IMR-90 (cell line): ENCODE measurements around the gene XPC. TPM values are rescaled to one million over a fixed set of nuclear protein-coding genes. Genes with fewer than 3 reads are reported as not detected.
"Not testable (repeated sequence)": the region's sequence is repeated elsewhere in the genome, so short reads cannot be mapped to it uniquely, and the experiment has no call there.

Experiments
- ATAC-seq: fragments of 200-7000 bp; cut with Tn5 transposase; 2 replicates; pipeline ENCODE4 v1.9.1; 2020; ENCODE audit warnings: low read depth, mild to moderate bottlenecking, moderate library complexity
- BruUV-seq: library from RNA; stranded (reverse); fragments of 400-500 nt; replicated peaks from 2 replicates; lab custom pipeline; 2021; lab: Mats Ljungman, UMichigan
- CTCF ChIA-PET: fragments of 300-600 bp; formaldehyde crosslinking; extraction: SDS; loops from one replicate; lab custom pipeline; 2021; ENCODE audit warnings: antibody characterized with exemption; lab: Yijun Ruan, JAX
- POLR2A ChIA-PET: fragments of 300-600 bp; sonication (Branson Sonifier 250); formaldehyde crosslinking; loops from one replicate; lab custom pipeline; 2022; ENCODE audit warnings: antibody characterized with exemption; ENCODE audit not compliant: unreplicated experiment; lab: Charles Lee
- DNase-seq: peaks from one replicate; pipeline ENCODE4 v3.0.0; 2013
- H2AFZ ChIP-seq: replicated peaks from 2 replicates; pipeline ENCODE3; 2013; ENCODE audit warnings: low read length, mild to moderate bottlenecking; ENCODE audit not compliant: poor library complexity
- H2AK5ac ChIP-seq: 2 replicates; pipeline ENCODE4 v1.6.1; 2013; ENCODE audit warnings: low read depth, low read length, inconsistent platforms
- H2AK9ac ChIP-seq: replicated peaks from 2 replicates; pipeline ENCODE3; 2013; ENCODE audit warnings: mild to moderate bottlenecking, low read depth, low read length, moderate library complexity; ENCODE audit not compliant: poor library complexity
- H2BK120ac ChIP-seq: 2 replicates; pipeline ENCODE4 v1.6.1; 2013; ENCODE audit warnings: low read depth, low read length, inconsistent platforms
- H2BK15ac ChIP-seq: 3 replicates; pipeline ENCODE4 v1.6.1; 2013; ENCODE audit warnings: low read depth, low read length, inconsistent platforms
- H2BK20ac ChIP-seq: 2 replicates; pipeline ENCODE4 v1.6.1; 2013; ENCODE audit warnings: low read depth, mild to moderate bottlenecking, inconsistent platforms, low read length, moderate library complexity
- H2BK5ac ChIP-seq: 2 replicates; pipeline ENCODE4 v1.6.1; 2013; ENCODE audit warnings: mild to moderate bottlenecking, low read depth, low read length, inconsistent platforms; ENCODE audit not compliant: poor library complexity, severe bottlenecking
- H3K14ac ChIP-seq: replicated peaks from 2 replicates; pipeline ENCODE4 v1.6.1; 2013; ENCODE audit warnings: low read depth, low read length, inconsistent platforms
- H3K18ac ChIP-seq: 2 replicates; pipeline ENCODE4 v1.6.1; 2013; ENCODE audit warnings: low read depth, low read length, control low read depth
- H3K23ac ChIP-seq: 2 replicates; pipeline ENCODE4 v1.6.1; 2013; ENCODE audit warnings: low read depth, low read length, inconsistent platforms
- H3K27ac ChIP-seq: 2 replicates; pipeline ENCODE4 v1.5.1; 2013; ENCODE audit warnings: mild to moderate bottlenecking, control low read depth, low read length; ENCODE audit not compliant: insufficient read depth
- H3K27me3 ChIP-seq: 2 replicates; pipeline ENCODE4 v1.6.1; 2013; ENCODE audit warnings: low read length; ENCODE audit not compliant: control insufficient read depth, insufficient read depth
- H3K36me3 ChIP-seq: 2 replicates; pipeline ENCODE4 v1.6.1; 2013; ENCODE audit warnings: low read length, mixed read lengths; ENCODE audit not compliant: control insufficient read depth, insufficient read depth
- H3K4ac ChIP-seq: 2 replicates; pipeline ENCODE4 v1.6.1; 2013; ENCODE audit warnings: low read depth, low read length, inconsistent platforms
- H3K4me1 ChIP-seq: 2 replicates; pipeline ENCODE4 v1.6.1; 2013; ENCODE audit warnings: low read length, mixed read lengths; ENCODE audit not compliant: control insufficient read depth, insufficient read depth
- H3K4me2 ChIP-seq: 2 replicates; pipeline ENCODE4 v1.6.1; 2013; ENCODE audit warnings: low read depth, mild to moderate bottlenecking, control low read depth, low read length, moderate library complexity
- H3K4me3 ChIP-seq: 2 replicates; pipeline ENCODE4 v1.5.1; 2013; ENCODE audit warnings: low read depth, mild to moderate bottlenecking, control low read depth, low read length, moderate library complexity; ENCODE audit not compliant: insufficient read depth
- H3K56ac ChIP-seq: 2 replicates; pipeline ENCODE4 v1.6.1; 2013; ENCODE audit warnings: low read length, inconsistent platforms; ENCODE audit not compliant: insufficient read depth; ENCODE audit errors: extremely low read depth
- H3K79me1 ChIP-seq, 2 experiments: 2 replicates each; pipeline ENCODE4 v1.6.1; 2013; ENCODE audit warnings: low read length in 2 of 2, inconsistent platforms in 1 of 2, low read depth in 1 of 2
- H3K9ac ChIP-seq: 2 replicates; pipeline ENCODE4 v1.6.1; 2013; ENCODE audit warnings: low read depth, low read length, control low read depth
- H3K9me1 ChIP-seq: 2 replicates; pipeline ENCODE4 v1.6.1; 2013; ENCODE audit warnings: low read length, inconsistent platforms; ENCODE audit not compliant: insufficient read depth
- H3K9me3 ChIP-seq: 2 replicates; pipeline ENCODE4 v1.6.1; 2013; ENCODE audit warnings: low read length; ENCODE audit not compliant: control insufficient read depth, insufficient read depth
- H4K20me1 ChIP-seq: 2 replicates; pipeline ENCODE4 v1.6.1; 2013; ENCODE audit warnings: low read length, inconsistent platforms; ENCODE audit not compliant: insufficient read depth
- H4K5ac ChIP-seq: 2 replicates; pipeline ENCODE4 v1.6.1; 2013; ENCODE audit warnings: mild to moderate bottlenecking, low read depth, low read length, control low read depth
- H4K8ac ChIP-seq, 2 experiments: 2 replicates each; pipeline ENCODE4 v1.6.1; 2013; ENCODE audit warnings: low read depth in 2 of 2, low read length in 2 of 2, control low read depth in 1 of 2, inconsistent platforms in 1 of 2
- H4K91ac ChIP-seq: 2 replicates; pipeline ENCODE4 v1.6.1; 2013; ENCODE audit warnings: low read depth, low read length, inconsistent platforms; ENCODE audit not compliant: insufficient read depth
- WGBS, 2 experiments: methylation state at CpG; one replicate each; pipeline versions ENCODE4 v1.1.5 to v1.1.7; 2013; ENCODE audit warnings: missing lambda C conversion rate in 2 of 2; ENCODE audit not compliant: insufficient read length in 1 of 2; ENCODE audit errors: extremely low coverage in 2 of 2; 5-methylcytosine and 5-hydroxymethylcytosine counted together
- dilution Hi-C: fragments of 300-500 bp; cut with HindIII; formaldehyde crosslinking; loops from one replicate; pipeline ENCODE4 v1.14.3; 2018; ENCODE audit warnings: low sequenced_read_pairs; ENCODE audit not compliant: unreplicated experiment
- in situ Hi-C: fragments of 300-500 bp; cut with MboI; formaldehyde crosslinking; loops from 3 replicates; pipeline ENCODE4 v1.14.3; 2019; ENCODE audit warnings: low sequenced_read_pairs, inconsistent platforms, mixed read lengths
- intact Hi-C: fragments of 100-400 bp; cut with micrococcal nuclease; formaldehyde crosslinking; loops from 2 replicates; pipeline ENCODE4 v1.10.0; 2022
- polyA plus RNA-seq, 3 experiments: library from polyadenylated mRNA; depleted of rRNA; stranded (reverse); fragments of >200 nt; gene quantifications; 2 replicates each; pipeline ENCODE4 v1.2.3, GENCODE V29; 2012; ENCODE audit warnings: low replicate concordance in 1 of 3
- total RNA-seq: library from RNA; depleted of rRNA; stranded (reverse); fragments of >200 nt; gene quantifications from 2 replicates; pipeline ENCODE4 v1.2.3, GENCODE V29; 2012

XPC gene
- total and polyA plus RNA-seq, 2 of the 4 experiments (the other 2 are of a cell fraction), result 30.9 to 48.8 TPM

DNA sequence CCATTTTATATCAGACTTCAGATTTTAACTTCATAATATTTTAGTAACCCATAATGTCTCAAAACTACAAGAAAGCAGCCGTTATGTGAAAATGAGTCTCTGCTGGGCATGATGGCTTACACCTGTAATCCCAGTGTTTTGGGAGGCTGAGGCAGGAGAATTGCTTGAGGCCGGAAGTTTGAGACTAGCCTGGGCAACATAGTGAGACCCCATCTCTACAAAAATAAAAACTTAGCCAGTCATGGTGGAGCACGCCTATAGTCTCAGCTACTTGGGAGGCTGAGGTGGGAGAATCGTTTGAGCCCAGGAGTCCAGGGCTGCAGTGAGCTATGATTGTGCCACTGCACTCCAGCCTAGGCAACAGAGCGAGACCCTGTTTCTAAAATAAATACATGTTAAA, 68.6 kb downstream of the XPC start:
- in situ Hi-C loops, result loop anchor here (25.0 kb wide), 2 partner anchors 223 to 623 kb away; partner anchors contain the start of genes HDAC11 and WNT7A

More for the DNA sequence above, 68.6 kb downstream of the XPC start:
- H3K36me3 ChIP-seq, result peaks cover 12% of the 10 kb centered on the region
- H4K91ac ChIP-seq, H3K9me3 ChIP-seq, H2BK5ac ChIP-seq, H2BK15ac ChIP-seq, H3K27me3 ChIP-seq, H4K8ac ChIP-seq, intact Hi-C loops, POLR2A ChIA-PET, H2AK9ac ChIP-seq, DNase-seq, H3K4ac ChIP-seq, H3K23ac ChIP-seq, H3K79me1 ChIP-seq, H2AK5ac ChIP-seq, H3K4me1 ChIP-seq, H3K4me2 ChIP-seq, ATAC-seq, H3K4me3 ChIP-seq, H3K56ac ChIP-seq, H4K5ac ChIP-seq, H2AFZ ChIP-seq, H3K27ac ChIP-seq, BruUV-seq, H2BK20ac ChIP-seq, H3K18ac ChIP-seq, CTCF ChIA-PET, dilution Hi-C loops, H3K9me1 ChIP-seq, H2BK120ac ChIP-seq, H3K9ac ChIP-seq, H4K20me1 ChIP-seq, H3K14ac ChIP-seq: not testable (repeated sequence)
- WGBS, 2 experiments, result no CpG with 5 or more reads among the region's 5 CpGs
